SK-N-SH (cell line): ENCODE results near the gene PSMD9. TPM values are rescaled to one million over a fixed set of nuclear protein-coding genes. Genes with fewer than 3 reads are reported as not detected.

Experiments used
- CTCF ChIA-PET: fragments of 300-600, 350-600 bp; formaldehyde crosslinking; extraction: SDS; loops from one replicate; lab custom pipeline; 2021; lab: Yijun Ruan, JAX
- POLR2A ChIA-PET: fragments of 350-600 bp; sonication (Branson Sonifier 250); formaldehyde crosslinking; extraction: SDS; loops from one replicate; lab custom pipeline; 2020; ENCODE audit warnings: antibody characterized with exemption, inconsistent platforms; lab: Yijun Ruan, JAX
- DNase-seq: peaks from one replicate; pipeline ENCODE4 v3.0.0; 2012
- H2AFZ ChIP-seq: fragments of 200-600 bp; sonication (generic); 2 replicates; pipeline ENCODE4 v1.8.1; 2016; ENCODE audit warnings: antibody characterized with exemption, mild to moderate bottlenecking, low read depth
- H3F3A ChIP-seq: fragments of 200-600 bp; sonication (generic); replicated peaks from 2 replicates; pipeline ENCODE3; 2016; ENCODE audit warnings: antibody characterized with exemption, mild to moderate bottlenecking; ENCODE audit not compliant: insufficient read depth
- H3K27ac ChIP-seq, 2 experiments: fragments of 200-500 bp in 1 of 2; fragments of 200-600 bp in 1 of 2; sonication (Bioruptor generic) in 1 of 2; sonication (generic), shearing (Covaris generic) in 1 of 2; 2 replicates each; pipeline versions ENCODE4 v1.5.1 to v1.6.1; 2014 to 2016; ENCODE audit warnings: low read depth in 2 of 2, inconsistent platforms in 1 of 2, low read length in 1 of 2, mild to moderate bottlenecking in 1 of 2, mixed read lengths in 1 of 2
- H3K27me3 ChIP-seq: fragments of 200-600 bp; sonication (generic), shearing (Covaris generic); 2 replicates; pipeline ENCODE4 v1.6.1; 2016; ENCODE audit warnings: mixed run types; ENCODE audit not compliant: insufficient read depth
- H3K36me3 ChIP-seq, 2 experiments: fragments of 200-500 bp in 1 of 2; fragments of 200-600 bp in 1 of 2; sonication (Bioruptor generic) in 1 of 2; sonication (generic) in 1 of 2; replicated peaks in 1 of 2; 2 replicates each; pipeline versions ENCODE3 to v1.5.1; 2014 to 2016; ENCODE audit warnings: low read length in 1 of 2, mild to moderate bottlenecking in 1 of 2; ENCODE audit not compliant: insufficient read depth in 2 of 2, control insufficient read depth in 1 of 2
- H3K4me1 ChIP-seq, 2 experiments: fragments of 200-500 bp in 1 of 2; fragments of 200-600 bp in 1 of 2; sonication (Bioruptor generic) in 1 of 2; sonication (generic), shearing (Covaris generic) in 1 of 2; 2 replicates each; pipeline versions ENCODE4 v1.5.1 to v1.6.1; 2014 to 2016; ENCODE audit warnings: low read depth in 1 of 2, low read length in 1 of 2, mixed run types in 1 of 2; ENCODE audit not compliant: insufficient read depth in 2 of 2, control insufficient read depth in 1 of 2
- H3K4me2 ChIP-seq: fragments of 200-600 bp; sonication (generic), shearing (Covaris generic); 2 replicates; pipeline ENCODE4 v1.6.1; 2017; ENCODE audit warnings: mixed run types
- H3K4me3 ChIP-seq, 2 experiments: fragments of 200-500 bp in 1 of 2; fragments of 200-600 bp in 1 of 2; sonication (Bioruptor generic) in 1 of 2; sonication (generic), shearing (Covaris generic) in 1 of 2; 2 replicates each; pipeline versions ENCODE4 v1.5.1 to v1.8.1; 2014 to 2016; ENCODE audit warnings: low read depth in 2 of 2, inconsistent platforms in 1 of 2, low read length in 1 of 2, mild to moderate bottlenecking in 1 of 2, mixed read lengths in 1 of 2, moderate library complexity in 1 of 2
- H3K79me2 ChIP-seq: fragments of 200-600 bp; sonication (generic); 2 replicates; pipeline ENCODE4 v1.8.1; 2017; ENCODE audit warnings: mild to moderate bottlenecking; ENCODE audit not compliant: insufficient read depth
- H3K9ac ChIP-seq: fragments of 200-600 bp; sonication (generic); 2 replicates; pipeline ENCODE4 v1.6.1; 2017; ENCODE audit warnings: mixed run types
- H3K9me2 ChIP-seq: fragments of 200-600 bp; sonication (generic); 2 replicates; pipeline ENCODE4 v1.6.1; 2017; ENCODE audit warnings: mixed run types
- H3K9me3 ChIP-seq: fragments of 200-600 bp; sonication (generic); 2 replicates; pipeline ENCODE4 v1.6.1; 2017; ENCODE audit warnings: mixed run types, mild to moderate bottlenecking, moderate library complexity
- H4K20me1 ChIP-seq: fragments of 200-600 bp; sonication (generic); 2 replicates; pipeline ENCODE4 v1.6.1; 2017; ENCODE audit warnings: mild to moderate bottlenecking, mixed run types; ENCODE audit not compliant: insufficient read depth
- CHD2 ChIP-seq: fragments of 150-350 bp; IDR thresholded peaks from 2 replicates; pipeline ENCODE4 v1.6.1; 2018; ENCODE audit warnings: low read length; ENCODE audit not compliant: partially characterized antibody
- ELF1 ChIP-seq: IDR thresholded peaks from 2 replicates; pipeline ENCODE4 v1.4.0; 2012
- FOSL2 ChIP-seq: IDR thresholded peaks from 2 replicates; pipeline ENCODE4 v1.4.0; 2012; ENCODE audit warnings: low read depth, mild to moderate bottlenecking, moderate library complexity, borderline replicate concordance
- FOXJ3 ChIP-seq: sonication (generic); formaldehyde crosslinking; IDR thresholded peaks from 2 replicates; pipeline ENCODE4 v1.5.1; 2020; ENCODE audit warnings: mild to moderate bottlenecking, missing genetic modification reagents
- FOXM1 ChIP-seq: IDR thresholded peaks from 2 replicates; pipeline ENCODE4 v1.4.0; 2012; ENCODE audit warnings: low read depth, mild to moderate bottlenecking
- GABPA ChIP-seq: IDR thresholded peaks from 2 replicates; pipeline ENCODE4 v1.4.0; 2012; ENCODE audit warnings: low read depth, mild to moderate bottlenecking
- GATA2 ChIP-seq: sonication (generic); formaldehyde crosslinking; IDR thresholded peaks from 2 replicates; pipeline ENCODE4 v1.5.0; 2020; ENCODE audit warnings: mild to moderate bottlenecking, missing genetic modification reagents
- IRF3 ChIP-seq: fragments of 150-350 bp; IDR thresholded peaks from 2 replicates; pipeline ENCODE4 v1.6.1; 2016; ENCODE audit warnings: mild to moderate bottlenecking, low read depth, low read length
- JUND ChIP-seq: IDR thresholded peaks from 2 replicates; pipeline ENCODE4 v1.4.0; 2012
- MEF2A ChIP-seq: IDR thresholded peaks from 2 replicates; pipeline ENCODE4 v1.4.0; 2012; ENCODE audit warnings: low read depth, borderline replicate concordance
- NFIC ChIP-seq: IDR thresholded peaks from 2 replicates; pipeline ENCODE4 v1.4.0; 2012; ENCODE audit warnings: borderline replicate concordance
- NRF1 ChIP-seq: IDR thresholded peaks from 2 replicates; pipeline ENCODE4 v1.6.1; 2012; ENCODE audit warnings: low read depth, mild to moderate bottlenecking, low read length
- POLR2AphosphoS5 ChIP-seq: IDR thresholded peaks from 2 replicates; pipeline ENCODE4 v1.6.1; 2012; ENCODE audit warnings: low read depth, low read length
- RAD21 ChIP-seq: IDR thresholded peaks from 2 replicates; pipeline ENCODE4 v1.6.1; 2012; ENCODE audit warnings: mild to moderate bottlenecking, low read length
- RFX5 ChIP-seq: IDR thresholded peaks from 2 replicates; pipeline ENCODE4 v1.6.1; 2012; ENCODE audit warnings: mild to moderate bottlenecking, improper control_type of control experiment, low read length
- SIN3A ChIP-seq: IDR thresholded peaks from 2 replicates; pipeline ENCODE4 v1.6.1; 2012; ENCODE audit warnings: low read depth, mild to moderate bottlenecking, low read length, moderate library complexity, borderline replicate concordance
- SMC3 ChIP-seq: IDR thresholded peaks from 2 replicates; pipeline ENCODE4 v1.6.1; 2012; ENCODE audit warnings: low read depth, low read length, improper control_type of control experiment
- TAF1 ChIP-seq: IDR thresholded peaks from 2 replicates; pipeline ENCODE4 v1.6.1; 2012; ENCODE audit warnings: low read depth, mild to moderate bottlenecking, low read length, moderate library complexity, borderline replicate concordance
- TCF12 ChIP-seq: IDR thresholded peaks from 2 replicates; pipeline ENCODE4 v1.4.0; 2012
- TEAD4 ChIP-seq: IDR thresholded peaks from 2 replicates; pipeline ENCODE4 v1.4.0; 2012; ENCODE audit warnings: mild to moderate bottlenecking, borderline replicate concordance; ENCODE audit not compliant: insufficient read depth
- ZBTB33 ChIP-seq: IDR thresholded peaks from 2 replicates; pipeline ENCODE4 v1.4.0; 2012; ENCODE audit warnings: low read depth, borderline replicate concordance
- WGBS: methylation state at CpG from one replicate; pipeline ENCODE4 v1.1.6; 2017; ENCODE audit warnings: low lambda C conversion rate; 5-methylcytosine and 5-hydroxymethylcytosine counted together
- polyA plus RNA-seq, 3 experiments: library from polyadenylated mRNA; depleted of rRNA; stranded (reverse); fragments of >200 nt; gene quantifications; 2 replicates each; pipeline ENCODE4 v1.2.3, GENCODE V29; 2012
- TF ChIP-seq, protein P1 (sequence below): IDR thresholded peaks from 2 replicates; pipeline ENCODE4; 2012
- TF ChIP-seq, protein P2 (sequence below): IDR thresholded peaks from 2 replicates; pipeline ENCODE4 v1.6.1; 2012; ENCODE audit warnings: mild to moderate bottlenecking, low read depth, low read length, moderate library complexity
- TF ChIP-seq, protein P3 (sequence below): fragments of 150-350 bp; IDR thresholded peaks from 2 replicates; pipeline ENCODE4 v1.6.1; 2017; ENCODE audit warnings: antibody characterized with exemption, low read length, low read depth, borderline replicate concordance

Gene PSMD9
- 227 and 234 TPM in 2 replicates for polyA plus RNA-seq (2012; rRNA removed)
- 116 and 197 TPM in 2 replicates for polyA plus RNA-seq (2012; cell fraction: cytosol; rRNA removed)
- 101 and 104 TPM in 2 replicates for polyA plus RNA-seq (2012; cell fraction: nucleus; rRNA removed)

DNA sequence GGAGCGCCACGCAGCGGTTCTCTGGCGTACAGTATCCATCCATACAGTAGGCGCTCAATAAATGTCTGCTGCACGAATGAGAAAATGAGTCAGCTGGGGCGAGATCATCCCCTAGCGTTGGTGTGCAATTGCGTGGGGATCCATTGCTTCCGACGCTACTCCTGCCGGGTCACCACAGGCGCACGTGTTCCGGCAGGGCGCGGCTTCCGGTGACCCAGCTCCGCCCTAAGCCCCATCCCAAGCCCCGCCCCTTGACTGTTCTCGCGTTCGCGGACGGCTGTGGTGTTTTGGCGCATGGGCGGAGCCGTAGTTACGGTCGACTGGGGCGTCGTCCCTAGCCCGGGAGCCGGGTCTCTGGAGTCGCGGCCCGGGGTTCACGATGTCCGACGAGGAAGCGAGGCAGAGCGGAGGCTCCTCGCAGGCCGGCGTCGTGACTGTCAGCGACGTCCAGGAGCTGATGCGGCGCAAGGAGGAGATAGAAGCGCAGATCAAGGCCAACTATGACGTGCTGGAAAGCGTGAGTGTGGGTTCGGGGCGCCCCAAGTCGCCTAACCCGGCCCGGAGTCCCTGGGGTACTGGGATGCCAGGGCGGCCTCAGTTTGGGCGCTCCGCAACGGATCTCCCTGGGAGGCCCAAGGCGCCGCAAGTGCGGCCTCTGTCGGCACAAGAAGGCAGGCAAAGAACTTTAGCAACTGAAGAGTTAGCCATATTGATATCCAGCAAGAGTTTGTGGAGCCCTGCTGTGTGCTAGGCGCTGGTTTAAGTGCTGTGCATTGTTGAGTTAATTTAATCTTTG lies at the start of gene PSMD9:
TSS of gene PSMD9 (plus strand) at position 313 of the 796 bp plus-strand sequence. CDS start at position 380, 67 bp downstream.
- Histone ChIP-seq H2AFZ (peak within 1 kb of the TSS; percentile 78), H3K4me2 (peak within 1 kb of the TSS; percentile 85), H3F3A (peaks cover 28% of the 10 kb centered on the region), H3K27ac (peak within 1 kb of the TSS; percentile 85 to 94), H3K9me2 (no peaks in the 10 kb centered on the region), H3K4me1 (peaks cover 8 to 9% of the 10 kb centered on the region in 2 experiments; a peak in 3 of 4 replicates), H3K4me3 (peak within 1 kb of the TSS; percentile 68 to 86), H3K9me3 (no peaks in the 10 kb centered on the region), H3K9ac (peak within 1 kb of the TSS; percentile 93), H3K79me2 (peaks cover 50% of the 10 kb centered on the region), H3K36me3 (peaks cover 0 to 12% of the 10 kb centered on the region in 2 experiments), H4K20me1 (peaks cover 4% of the 10 kb centered on the region), H3K27me3 (no peaks in the 10 kb centered on the region)
- WGBS = under 1% methylated on average over 21 of the region's 67 CpGs
- POLR2A ChIA-PET = interaction anchor here (0.6 to 2.7 kb wide), 10 partner anchors 8 to 176 kb away, joined by 3 to 34 read pairs (median 4); partner anchors contain the start of genes RHOF and TMEM120B
- CTCF ChIA-PET = interaction anchor here (0.7 to 10.2 kb wide), 24 partner anchors 8 to 171 kb away, joined by 3 to 186 read pairs (median 5); partner anchors contain the start of genes RHOF and SETD1B
- DNase-seq = peak; percentile 97
- TF ChIP-seq RAD21 = peak; percentile 73
- TF ChIP-seq MEF2A = no peak
- TF ChIP-seq, protein P1, sequence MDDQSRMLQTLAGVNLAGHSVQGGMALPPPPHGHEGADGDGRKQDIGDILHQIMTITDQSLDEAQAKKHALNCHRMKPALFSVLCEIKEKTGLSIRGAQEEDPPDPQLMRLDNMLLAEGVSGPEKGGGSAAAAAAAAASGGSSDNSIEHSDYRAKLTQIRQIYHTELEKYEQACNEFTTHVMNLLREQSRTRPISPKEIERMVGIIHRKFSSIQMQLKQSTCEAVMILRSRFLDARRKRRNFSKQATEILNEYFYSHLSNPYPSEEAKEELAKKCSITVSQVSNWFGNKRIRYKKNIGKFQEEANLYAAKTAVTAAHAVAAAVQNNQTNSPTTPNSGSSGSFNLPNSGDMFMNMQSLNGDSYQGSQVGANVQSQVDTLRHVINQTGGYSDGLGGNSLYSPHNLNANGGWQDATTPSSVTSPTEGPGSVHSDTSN = no peak; the same call in 1 of the 2 replicates
- peak; percentile 96 for TF ChIP-seq SIN3A
- peak; percentile 56; the same call in 1 of the 2 replicates for TF ChIP-seq FOSL2
- TF ChIP-seq RFX5 = no peak
- TF ChIP-seq, protein P2, sequence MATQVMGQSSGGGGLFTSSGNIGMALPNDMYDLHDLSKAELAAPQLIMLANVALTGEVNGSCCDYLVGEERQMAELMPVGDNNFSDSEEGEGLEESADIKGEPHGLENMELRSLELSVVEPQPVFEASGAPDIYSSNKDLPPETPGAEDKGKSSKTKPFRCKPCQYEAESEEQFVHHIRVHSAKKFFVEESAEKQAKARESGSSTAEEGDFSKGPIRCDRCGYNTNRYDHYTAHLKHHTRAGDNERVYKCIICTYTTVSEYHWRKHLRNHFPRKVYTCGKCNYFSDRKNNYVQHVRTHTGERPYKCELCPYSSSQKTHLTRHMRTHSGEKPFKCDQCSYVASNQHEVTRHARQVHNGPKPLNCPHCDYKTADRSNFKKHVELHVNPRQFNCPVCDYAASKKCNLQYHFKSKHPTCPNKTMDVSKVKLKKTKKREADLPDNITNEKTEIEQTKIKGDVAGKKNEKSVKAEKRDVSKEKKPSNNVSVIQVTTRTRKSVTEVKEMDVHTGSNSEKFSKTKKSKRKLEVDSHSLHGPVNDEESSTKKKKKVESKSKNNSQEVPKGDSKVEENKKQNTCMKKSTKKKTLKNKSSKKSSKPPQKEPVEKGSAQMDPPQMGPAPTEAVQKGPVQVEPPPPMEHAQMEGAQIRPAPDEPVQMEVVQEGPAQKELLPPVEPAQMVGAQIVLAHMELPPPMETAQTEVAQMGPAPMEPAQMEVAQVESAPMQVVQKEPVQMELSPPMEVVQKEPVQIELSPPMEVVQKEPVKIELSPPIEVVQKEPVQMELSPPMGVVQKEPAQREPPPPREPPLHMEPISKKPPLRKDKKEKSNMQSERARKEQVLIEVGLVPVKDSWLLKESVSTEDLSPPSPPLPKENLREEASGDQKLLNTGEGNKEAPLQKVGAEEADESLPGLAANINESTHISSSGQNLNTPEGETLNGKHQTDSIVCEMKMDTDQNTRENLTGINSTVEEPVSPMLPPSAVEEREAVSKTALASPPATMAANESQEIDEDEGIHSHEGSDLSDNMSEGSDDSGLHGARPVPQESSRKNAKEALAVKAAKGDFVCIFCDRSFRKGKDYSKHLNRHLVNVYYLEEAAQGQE = peak; percentile 44; the same call in 1 of the 2 replicates
- TF ChIP-seq NRF1 = 0 out of 2 replicates have a peak, but pooled peaks have one; percentile 25
- peak; percentile 53 for TF ChIP-seq SMC3
- TF ChIP-seq NFIC = 0 out of 2 replicates have a peak, but pooled peaks have one; percentile 7
- TF ChIP-seq IRF3 = no peak
- peak; percentile 75 for TF ChIP-seq ELF1
- TF ChIP-seq FOXJ3 (CRISPR knock-in tag) = peak; percentile 78
- TF ChIP-seq FOXM1 = no peak
- TF ChIP-seq JUND = peak; percentile 35; the same call in 1 of the 2 replicates
- peak; percentile 97 for TF ChIP-seq CHD2
- peak; percentile 85 for TF ChIP-seq TAF1
- TF ChIP-seq POLR2AphosphoS5 = peak; percentile 77
- peak; percentile 98 for TF ChIP-seq GABPA
- TF ChIP-seq TCF12 = peak; percentile 25; the same call in 1 of the 2 replicates
- TF ChIP-seq GATA2 = no peak
- TF ChIP-seq TEAD4 = no peak
- TF ChIP-seq ZBTB33 = peak; percentile 90
- TF ChIP-seq, protein P3, sequence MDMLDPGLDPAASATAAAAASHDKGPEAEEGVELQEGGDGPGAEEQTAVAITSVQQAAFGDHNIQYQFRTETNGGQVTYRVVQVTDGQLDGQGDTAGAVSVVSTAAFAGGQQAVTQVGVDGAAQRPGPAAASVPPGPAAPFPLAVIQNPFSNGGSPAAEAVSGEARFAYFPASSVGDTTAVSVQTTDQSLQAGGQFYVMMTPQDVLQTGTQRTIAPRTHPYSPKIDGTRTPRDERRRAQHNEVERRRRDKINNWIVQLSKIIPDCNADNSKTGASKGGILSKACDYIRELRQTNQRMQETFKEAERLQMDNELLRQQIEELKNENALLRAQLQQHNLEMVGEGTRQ = no peak; the same call in 1 of the 2 replicates
